ENCODE results near the gene VPS4A. TPM values are rescaled to one million over a fixed set of nuclear protein-coding genes. Genes with fewer than 3 reads are reported as not detected.

The VPS4A gene
- total and polyA plus RNA-seq, 2 donors (not counting 1 experiment from before 2014, with no cell fraction given) = 33.1 to 43.8 TPM

- Histone ChIP-seq H3K4me3 (ENCODE audit: control extremely low read depth in 1 of 5, extremely low read depth in 1 of 5, insufficient read depth in 1 of 5, low read depth in 2 of 5, low read length in 4 of 5) (no peak overlapping the region), H3K79me2 (ENCODE audit: control insufficient read depth, insufficient read depth, low read length) (no peaks in the 10 kb centered on the region), H3K4me2 (replicated peaks; ENCODE audit: low read depth, low read length, poor library complexity, severe bottlenecking) (no peak overlapping the region), H3K4me1 (ENCODE audit: control insufficient read depth in 2 of 2, insufficient read depth in 2 of 2, low read length in 2 of 2) (no peaks in the 10 kb centered on the region), H2AFZ (ENCODE audit: insufficient read depth, low read depth, low read length, poor library complexity, severe bottlenecking) (no peak overlapping the region), H4K20me1 (ENCODE audit: control insufficient read depth, insufficient read depth, low read length, poor library complexity, severe bottlenecking) (no peaks in the 10 kb centered on the region), H3K9me3 (ENCODE audit: control extremely low read depth in 1 of 3, control insufficient read depth in 2 of 3, insufficient read depth in 1 of 3, low read length in 2 of 3) (no peaks in the 10 kb centered on the region), H3K9ac (ENCODE audit: low read length) (no peak overlapping the region), H3K27ac (ENCODE audit: low read length in 2 of 2) (no peak overlapping the region), H3K27me3 (replicated peaks in 1 of 4; ENCODE audit: control extremely low read depth in 1 of 4, control insufficient read depth in 3 of 4, insufficient read depth in 4 of 4, low read length in 3 of 4) (no peaks in the 10 kb centered on the region), H3K36me3 (replicated peaks in 1 of 2; ENCODE audit: control extremely low read depth in 1 of 2, control insufficient read depth in 1 of 2, extremely low read depth in 1 of 2, insufficient read depth in 2 of 2, low read length in 1 of 2) (peaks cover 2 to 12% of the 10 kb centered on the region in 2 experiments)
- intact Hi-C loops (cut with micrococcal nuclease) = no loop called here
- ATAC-seq (ENCODE audit: low read depth) = no peak
- no peak for DNase-seq
- Mint-ChIP-seq H3K4me1 (peaks cover 7% of the 10 kb centered on the region), H3K27ac (no peak overlapping the region), H3K9me3 (ENCODE audit: insufficient read depth) (no peaks in the 10 kb centered on the region), H3K27me3 (no peaks in the 10 kb centered on the region), H3K4me3 (no peak overlapping the region)
- CTCF ChIA-PET = no interaction called here
- WGBS (ENCODE audit: insufficient coverage) = 100% methylated on average over 2 of the region's 6 CpGs
- POLR2A ChIA-PET = no interaction called here
- TF ChIP-seq EZH2 (IDR thresholded peaks at IDR 0.05; ENCODE audit: borderline replicate concordance, insufficient read depth, low read depth, low read length, poor library complexity, severe bottlenecking) (no peak), CTCF (IDR thresholded peaks at IDR 0.05) (no peak)
Observed at GRCh38 chr16:69348222-69348621, 37.1 kb downstream of the VPS4A start.

DNA sequence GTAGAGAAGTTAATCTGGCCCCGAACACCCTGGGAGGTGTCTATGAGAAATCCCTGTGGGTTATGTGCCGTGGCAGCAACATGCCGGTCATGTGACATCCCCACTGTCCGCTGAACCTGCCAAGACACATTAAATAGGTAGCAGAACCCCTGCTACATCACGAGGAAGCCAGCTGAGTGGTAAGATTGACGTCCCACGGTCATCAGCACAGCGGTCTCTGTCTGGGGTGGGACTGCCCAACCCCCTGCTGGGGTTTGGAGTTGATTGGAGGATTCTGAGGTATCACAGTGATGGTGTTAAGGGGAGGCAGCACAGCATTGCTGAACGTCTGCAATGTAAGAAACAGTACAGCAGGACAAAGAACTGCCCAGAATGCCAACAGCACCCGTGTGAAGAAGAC is 38.4 kb downstream of the VPS4A start:
- H4K20me1 ChIP-seq (ENCODE audit: control insufficient read depth, insufficient read depth, low read length, poor library complexity, severe bottlenecking) = no peaks in the 10 kb centered on the region
- DNase-seq = no peak
- ChIA-PET CTCF (no interaction called here), POLR2A (no interaction called here)
- intact Hi-C loops (cut with micrococcal nuclease) = no loop called here
- no peak overlapping the region for H3K4me2 ChIP-seq (replicated peaks; ENCODE audit: low read depth, low read length, poor library complexity, severe bottlenecking)
- no peak overlapping the region for H3K4me3 ChIP-seq (ENCODE audit: control extremely low read depth in 1 of 5, extremely low read depth in 1 of 5, insufficient read depth in 1 of 5, low read depth in 2 of 5, low read length in 4 of 5)
- no peak overlapping the region for H3K4me3 Mint-ChIP-seq
- H3K27ac ChIP-seq (ENCODE audit: low read length in 2 of 2) = no peak overlapping the region
- H3K36me3 ChIP-seq (replicated peaks in 1 of 2; ENCODE audit: control extremely low read depth in 1 of 2, control insufficient read depth in 1 of 2, extremely low read depth in 1 of 2, insufficient read depth in 2 of 2, low read length in 1 of 2) = peaks cover 2 to 10% of the 10 kb centered on the region in 2 experiments
- H3K27ac Mint-ChIP-seq = no peak overlapping the region
- H3K4me1 ChIP-seq (ENCODE audit: control insufficient read depth in 2 of 2, insufficient read depth in 2 of 2, low read length in 2 of 2) = no peaks in the 10 kb centered on the region
- no peaks in the 10 kb centered on the region for H3K27me3 ChIP-seq (replicated peaks in 1 of 4; ENCODE audit: control extremely low read depth in 1 of 4, control insufficient read depth in 3 of 4, insufficient read depth in 4 of 4, low read length in 3 of 4)
- H3K27me3 Mint-ChIP-seq = no peaks in the 10 kb centered on the region
- H3K9me3 Mint-ChIP-seq (ENCODE audit: insufficient read depth) = no peaks in the 10 kb centered on the region
- no peaks in the 10 kb centered on the region for H3K79me2 ChIP-seq (ENCODE audit: control insufficient read depth, insufficient read depth, low read length)
- no peaks in the 10 kb centered on the region for H3K9me3 ChIP-seq (ENCODE audit: control extremely low read depth in 1 of 3, control insufficient read depth in 2 of 3, insufficient read depth in 1 of 3, low read length in 2 of 3)
- over 99% methylated on average over 10 of the region's 10 CpGs for WGBS (ENCODE audit: insufficient coverage)
- no peak for TF ChIP-seq CTCF (IDR thresholded peaks at IDR 0.05)
- TF ChIP-seq EZH2 (IDR thresholded peaks at IDR 0.05; ENCODE audit: borderline replicate concordance, insufficient read depth, low read depth, low read length, poor library complexity, severe bottlenecking) = no peak
- no peak for ATAC-seq (ENCODE audit: low read depth)
- no peak overlapping the region for H3K9ac ChIP-seq (ENCODE audit: low read length)
- no peak overlapping the region for H2AFZ ChIP-seq (ENCODE audit: insufficient read depth, low read depth, low read length, poor library complexity, severe bottlenecking)
- peaks cover 7% of the 10 kb centered on the region for H3K4me1 Mint-ChIP-seq

Data from B cell (primary cell).